ENCODE results near the gene CEP112. TPM values are rescaled to one million over a fixed set of nuclear protein-coding genes. Genes with fewer than 3 reads are reported as not detected.

CEP112 gene
- total RNA-seq, 6 experiments from 2014 or later: 5.3 to 7.7 (median 6.9) TPM

GRCh38 chr17:66073384-66073783, 118.5 kb downstream of the CEP112 start:
- TF ChIP-seq CTCF (IDR thresholded peaks at IDR 0.05): no peak
- Mint-ChIP-seq H3K36me3 (ENCODE audit: low read depth) (no peaks in the 10 kb centered on the region), H3K4me1 (ENCODE audit: low read depth) (peaks cover 6% of the 10 kb centered on the region; the same call in 1 of the 2 replicates), H3K27ac (no peak overlapping the region), H3K4me3 (no peak overlapping the region), H3K27me3 (ENCODE audit: insufficient read depth) (no peaks in the 10 kb centered on the region), H3K9me3 (no peaks in the 10 kb centered on the region)
- DNase-seq: no peak

GRCh38 chr17:66063686-66064085, 128.2 kb downstream of the CEP112 start:
- Mint-ChIP-seq H3K36me3 (ENCODE audit: low read depth) (peaks cover 11% of the 10 kb centered on the region; the same call in 1 of the 2 replicates), H3K27me3 (ENCODE audit: insufficient read depth) (no peaks in the 10 kb centered on the region), H3K9me3 (no peaks in the 10 kb centered on the region), H3K4me3 (no peak overlapping the region), H3K27ac (no peak overlapping the region), H3K4me1 (ENCODE audit: low read depth) (peaks cover 5% of the 10 kb centered on the region)
- no peak for DNase-seq
- TF ChIP-seq CTCF (IDR thresholded peaks at IDR 0.05): no peak

- no peaks in the 10 kb centered on the region for H3K9me3 Mint-ChIP-seq
- H3K36me3 Mint-ChIP-seq (ENCODE audit: low read depth): peaks cover 11% of the 10 kb centered on the region
- H3K4me3 Mint-ChIP-seq: no peak overlapping the region
- no peaks in the 10 kb centered on the region for H3K27me3 Mint-ChIP-seq (ENCODE audit: insufficient read depth)
- TF ChIP-seq CTCF (IDR thresholded peaks at IDR 0.05): no peak
- no peaks in the 10 kb centered on the region for H3K4me1 Mint-ChIP-seq (ENCODE audit: low read depth)
- no peak overlapping the region for H3K27ac Mint-ChIP-seq
- no peak for DNase-seq
These were observed 135.8 kb downstream of the CEP112 start for GRCh38 chr17:66056148-66056547.

GRCh38 chr17:66054242-66054641, 137.7 kb downstream of the CEP112 start:
- Mint-ChIP-seq H3K27ac (no peak overlapping the region), H3K27me3 (ENCODE audit: insufficient read depth) (no peaks in the 10 kb centered on the region), H3K9me3 (no peaks in the 10 kb centered on the region), H3K4me3 (no peak overlapping the region), H3K36me3 (ENCODE audit: low read depth) (peaks cover 9% of the 10 kb centered on the region), H3K4me1 (ENCODE audit: low read depth) (no peaks in the 10 kb centered on the region)
- DNase-seq: no peak
- TF ChIP-seq CTCF (IDR thresholded peaks at IDR 0.05): no peak

GRCh38 chr17:66044083-66044482, 147.8 kb downstream of the CEP112 start:
- no peak for TF ChIP-seq CTCF (IDR thresholded peaks at IDR 0.05)
- H3K4me3 Mint-ChIP-seq: no peak overlapping the region
- no peaks in the 10 kb centered on the region for H3K36me3 Mint-ChIP-seq (ENCODE audit: low read depth)
- no peaks in the 10 kb centered on the region for H3K4me1 Mint-ChIP-seq (ENCODE audit: low read depth)
- H3K27ac Mint-ChIP-seq: no peak overlapping the region
- H3K9me3 Mint-ChIP-seq: no peaks in the 10 kb centered on the region
- DNase-seq: no peak
- H3K27me3 Mint-ChIP-seq (ENCODE audit: insufficient read depth): no peaks in the 10 kb centered on the region; the same call in 1 of the 2 replicates

GRCh38 chr17:66043419-66043818, 148.5 kb downstream of the CEP112 start:
- TF ChIP-seq CTCF (IDR thresholded peaks at IDR 0.05): no peak
- Mint-ChIP-seq H3K4me3 (no peak overlapping the region), H3K9me3 (no peaks in the 10 kb centered on the region), H3K36me3 (ENCODE audit: low read depth) (no peaks in the 10 kb centered on the region), H3K27me3 (ENCODE audit: insufficient read depth) (no peaks in the 10 kb centered on the region; the same call in 1 of the 2 replicates), H3K4me1 (ENCODE audit: low read depth) (no peaks in the 10 kb centered on the region), H3K27ac (no peak overlapping the region)
- no peak for DNase-seq

All from HFFc6 (cell line).